Spleen (tissue), 11 donors: Measurements from ENCODE around the gene GIT1. TPM values are rescaled to one million over a fixed set of nuclear protein-coding genes. Genes with fewer than 3 reads are reported as not detected.

Experiments
- DNase-seq: peaks from one replicate; pipeline ENCODE4 v3.0.0-alpha.2; 2020
- H3K27ac ChIP-seq, 8 donors: fragments of 200-600 bp; sonication (generic) in 7 of 8; 1 replicate in 4 of 8; 2 replicates in 4 of 8; pipeline versions ENCODE4 v1.5.0 to v1.8.0; 2016 to 2021; ENCODE audit warnings: inconsistent platforms in 4 of 8, mild to moderate bottlenecking in 4 of 8, moderate library complexity in 1 of 8
- H3K27me3 ChIP-seq, 7 donors: fragments of 200-600 bp; sonication (generic) in 6 of 7; replicated peaks in 1 of 7; 1 replicate in 4 of 7; 2 replicates in 3 of 7; pipeline versions ENCODE4 v1.5.0 to v1.8.0; 2016 to 2021; ENCODE audit warnings: inconsistent platforms in 3 of 7, mild to moderate bottlenecking in 1 of 7
- H3K36me3 ChIP-seq, 6 donors: fragments of 200-600 bp; sonication (generic) in 5 of 6; 1 replicate in 4 of 6; 2 replicates in 2 of 6; pipeline versions ENCODE4 v1.5.0 to v1.8.0; 2016 to 2021; ENCODE audit warnings: inconsistent platforms in 2 of 6
- H3K4me1 ChIP-seq, 6 donors: fragments of 200-600 bp; sonication (generic) in 5 of 6; 1 replicate in 3 of 6; 2 replicates in 3 of 6; pipeline versions ENCODE4 v1.5.0 to v1.8.0; 2016 to 2021; ENCODE audit warnings: inconsistent platforms in 3 of 6
- H3K4me3 ChIP-seq, 8 donors: fragments of 200-600 bp; sonication (generic) in 7 of 8; 1 replicate in 4 of 8; 2 replicates in 4 of 8; pipeline versions ENCODE4 v1.5.0 to v1.8.0; 2016 to 2021; ENCODE audit warnings: inconsistent platforms in 4 of 8, mild to moderate bottlenecking in 4 of 8, moderate library complexity in 2 of 8
- H3K9me3 ChIP-seq, 8 donors: fragments of 200-600 bp; sonication (generic) in 7 of 8; 1 replicate in 4 of 8; 2 replicates in 4 of 8; pipeline versions ENCODE4 v1.5.0 to v1.8.0; 2016 to 2021; ENCODE audit warnings: inconsistent platforms in 4 of 8
- POLR2A ChIP-seq, 3 donors: fragments of 450-650 bp; IDR thresholded peaks; one replicate each; pipeline ENCODE4 v1.5.1; 2017; ENCODE audit warnings: antibody characterized with exemption in 3 of 3, mild to moderate bottlenecking in 1 of 3
- POLR2AphosphoS5 ChIP-seq, 3 donors: sonication (generic); formaldehyde crosslinking; IDR thresholded peaks; one replicate each; pipeline ENCODE4 v1.5.1; 2017; ENCODE audit warnings: antibody characterized with exemption in 3 of 3
- WGBS, 5 donors: extraction: QIAGEN DNeasy Blood & Tissue Kit in 3 of 5; methylation state at CpG; one replicate each; pipeline versions ENCODE4 v1.1.5 to v1.1.7; 2013 to 2018; 5-methylcytosine and 5-hydroxymethylcytosine counted together
- intact Hi-C: fragments of 100-400 bp; cut with DNase I; formaldehyde crosslinking; loops from one replicate; pipeline ENCODE4 v1.15.0; 2023; ENCODE audit warnings: low total_unique reads
- polyA plus RNA-seq, 3 donors: library from polyadenylated mRNA; stranded (reverse); fragments of 200-250 nt; gene quantifications; one replicate each; pipeline ENCODE4 v1.2.1, GENCODE V29; 2013
- total RNA-seq, 7 donors: library from RNA; depleted of rRNA in 3 of 7; stranded (reverse); fragments of >200 nt in 3 of 7; fragmentation: NEBNext Ultra II Directional in 4 of 7; extraction: Animal tissue kit (Norgen Biotek cat#: 25700) in 4 of 7; gene quantifications; one replicate each; pipeline versions ENCODE4 v1.1.0 to v1.2.1, GENCODE V29; 2016 to 2021
- TF ChIP-seq, protein P1 (sequence below), 11 experiments: fragments of 200-600 bp in 7 of 11; fragments of 450-650 bp in 4 of 11; sonication (generic) in 4 of 11; IDR thresholded peaks in 8 of 11; conservative IDR thresholded peaks in 3 of 11; 1 replicate in 7 of 11; 2 replicates in 4 of 11; pipeline versions ENCODE4 v1.4.0 to v1.8.0; 2016 to 2021; ENCODE audit warnings: antibody characterized with exemption in 11 of 11, inconsistent platforms in 4 of 11, mild to moderate bottlenecking in 1 of 11
- donor health status: healthy with polysubstance abuse.
- donor health status: DM: no; HTN: no; CAD: no; lungs with moderate emphysema.
- donor health status: DM: no; HTN: no; CAD: no.
- donor health status: Bipolar disorder and iron deficiency.
- donor health status: healthy.
- donor health status: DM: no; HTN: no; CAD: no.
- donor health status: DM: yes; HTN: yes; CAD: no.

GIT1 gene
- total and polyA plus RNA-seq, 10 donors, result 20.4 to 64.7 (median 46.0) TPM

GRCh38 chr17:29617481-29618271 lies 28.2 kb upstream of the GIT1 start:
- intact Hi-C loops, result no loop called here
- Histone ChIP-seq H3K27ac (peak overlapping the region in 7 of 8 donors; percentile 19 to 79 (median 70)), H3K36me3 (no peaks in the 10 kb centered on the region), H3K27me3 (peaks cover 0 to 71% (median 10%) of the 10 kb centered on the region in 7 donors), H3K9me3 (no peaks in the 10 kb centered on the region), H3K4me3 (peak overlapping the region; percentile 20 to 71 (median 42)), H3K4me1 (peaks cover 48 to 83% (median 72%) of the 10 kb centered on the region in 6 donors)
- peak; percentile 99 for DNase-seq
- 1 to 2% (median 2%) methylated on average over 17 to 68 of the region's 68 CpGs for WGBS, 5 donors
- TF ChIP-seq, protein P1, sequence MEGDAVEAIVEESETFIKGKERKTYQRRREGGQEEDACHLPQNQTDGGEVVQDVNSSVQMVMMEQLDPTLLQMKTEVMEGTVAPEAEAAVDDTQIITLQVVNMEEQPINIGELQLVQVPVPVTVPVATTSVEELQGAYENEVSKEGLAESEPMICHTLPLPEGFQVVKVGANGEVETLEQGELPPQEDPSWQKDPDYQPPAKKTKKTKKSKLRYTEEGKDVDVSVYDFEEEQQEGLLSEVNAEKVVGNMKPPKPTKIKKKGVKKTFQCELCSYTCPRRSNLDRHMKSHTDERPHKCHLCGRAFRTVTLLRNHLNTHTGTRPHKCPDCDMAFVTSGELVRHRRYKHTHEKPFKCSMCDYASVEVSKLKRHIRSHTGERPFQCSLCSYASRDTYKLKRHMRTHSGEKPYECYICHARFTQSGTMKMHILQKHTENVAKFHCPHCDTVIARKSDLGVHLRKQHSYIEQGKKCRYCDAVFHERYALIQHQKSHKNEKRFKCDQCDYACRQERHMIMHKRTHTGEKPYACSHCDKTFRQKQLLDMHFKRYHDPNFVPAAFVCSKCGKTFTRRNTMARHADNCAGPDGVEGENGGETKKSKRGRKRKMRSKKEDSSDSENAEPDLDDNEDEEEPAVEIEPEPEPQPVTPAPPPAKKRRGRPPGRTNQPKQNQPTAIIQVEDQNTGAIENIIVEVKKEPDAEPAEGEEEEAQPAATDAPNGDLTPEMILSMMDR (IDR thresholded peaks at IDR 0.05 in 8 of 11, conservative IDR thresholded peaks at IDR 0.05 in 3 of 11), result peak; percentile 49 to 90 (median 81)
- TF ChIP-seq POLR2AphosphoS5 (IDR thresholded peaks at IDR 0.05) (peak; percentile 67 to 85 (median 71)), POLR2A (IDR thresholded peaks at IDR 0.05) (peak in 1 of 3 donors; percentile 10)

GRCh38 chr17:29617125-29617480 lies 27.7 kb upstream of the GIT1 start:
- 0 to 2% (median 1%) methylated on average over 5 to 16 of the region's 16 CpGs for WGBS, 5 donors
- Histone ChIP-seq H3K36me3 (no peaks in the 10 kb centered on the region), H3K27ac (peak overlapping the region in 6 of 8 donors; percentile 19 to 79 (median 65)), H3K27me3 (peaks cover 0 to 71% (median 10%) of the 10 kb centered on the region in 7 donors), H3K9me3 (no peaks in the 10 kb centered on the region), H3K4me1 (peaks cover 47 to 79% (median 68%) of the 10 kb centered on the region in 6 donors), H3K4me3 (peak overlapping the region; percentile 20 to 71 (median 42))
- intact Hi-C loops, result no loop called here
- TF ChIP-seq POLR2A (IDR thresholded peaks at IDR 0.05) (no peak), POLR2AphosphoS5 (IDR thresholded peaks at IDR 0.05) (peak; percentile 87 to 88 (median 87))
- TF ChIP-seq, protein P1 (IDR thresholded peaks at IDR 0.05 in 8 of 11, conservative IDR thresholded peaks at IDR 0.05 in 3 of 11), result peak; percentile 63 to 90 (median 83)
- DNase-seq, result peak; percentile 97

DNA sequence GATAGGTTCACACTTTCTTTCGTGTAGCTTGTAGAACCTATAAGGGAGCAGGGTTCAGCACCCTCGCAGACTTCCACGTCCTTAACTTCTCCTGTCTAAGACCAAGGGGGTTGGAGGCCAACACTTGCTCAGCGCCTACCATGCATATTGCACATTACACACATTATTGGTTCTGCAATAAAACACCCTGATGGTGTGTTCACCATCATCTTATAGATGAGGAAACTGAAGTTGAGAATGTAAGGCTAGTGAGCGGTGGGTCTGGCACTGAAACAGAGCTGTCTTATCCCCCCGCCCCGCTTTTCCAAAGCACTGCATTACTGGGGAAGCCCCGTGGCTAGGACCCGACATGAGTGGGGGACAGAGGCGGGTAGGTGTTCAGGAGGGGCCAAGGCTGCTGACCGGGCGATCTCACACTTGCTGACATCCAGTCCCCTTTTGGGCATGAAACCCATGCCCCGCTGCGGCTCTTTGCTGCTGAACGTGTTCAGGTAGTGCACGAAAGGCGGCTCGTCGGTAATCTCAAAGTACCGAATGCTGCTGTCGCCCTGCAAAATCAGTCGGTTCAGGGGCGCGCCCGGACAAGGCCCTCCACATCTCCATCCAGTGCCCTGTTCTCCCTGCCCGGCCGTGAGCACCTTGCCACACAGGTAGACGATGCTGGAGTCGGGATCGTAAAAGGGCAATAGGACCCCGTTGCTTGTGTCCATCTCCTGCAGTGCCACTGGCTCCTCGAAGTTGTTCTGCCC lies 27.0 kb upstream of the GIT1 start:
- no peak for TF ChIP-seq POLR2AphosphoS5 (IDR thresholded peaks at IDR 0.05)
- TF ChIP-seq, protein P1 (IDR thresholded peaks at IDR 0.05 in 8 of 11, conservative IDR thresholded peaks at IDR 0.05 in 3 of 11), result no peak
- no peak for TF ChIP-seq POLR2A (IDR thresholded peaks at IDR 0.05)
- Histone ChIP-seq H3K36me3 (no peaks in the 10 kb centered on the region), H3K4me1 (peaks cover 43 to 73% (median 63%) of the 10 kb centered on the region in 6 donors), H3K27ac (peak overlapping the region in 2 of 8 donors; percentile 70 to 82), H3K27me3 (peaks cover 0 to 67% (median 10%) of the 10 kb centered on the region in 7 donors), H3K4me3 (peak overlapping the region in 7 of 8 donors; percentile 31 to 71 (median 44)), H3K9me3 (no peaks in the 10 kb centered on the region)
- 18 to 32% (median 22%) methylated on average over 17 to 32 of the region's 32 CpGs for WGBS, 5 donors
- no peak for DNase-seq
- intact Hi-C loops, result no loop called here
